CD4-positive, alpha-beta T cell treated with Interferon gamma for 1 hour (primary cell): ENCODE data around the gene COQ4.

Experiments
- DNase-seq: peaks from one replicate; pipeline ENCODE4 v3.0.0-alpha.2; 2020

The COQ4 gene

GRCh38 chr9:128383007-128383753 is 60.5 kb downstream of the COQ4 start:
- no peak for DNase-seq
